SK-N-SH (cell line): ENCODE measurements around the gene MYO10. TPM values are rescaled to one million over a fixed set of nuclear protein-coding genes. Genes with fewer than 3 reads are reported as not detected.

ENCODE experiments used
- CTCF ChIA-PET: fragments of 300-600, 350-600 bp; formaldehyde crosslinking; extraction: SDS; loops from one replicate; lab custom pipeline; 2021; lab: Yijun Ruan, JAX
- POLR2A ChIA-PET: fragments of 350-600 bp; sonication (Branson Sonifier 250); formaldehyde crosslinking; extraction: SDS; loops from one replicate; lab custom pipeline; 2020; ENCODE audit warnings: antibody characterized with exemption, inconsistent platforms; lab: Yijun Ruan, JAX
- DNase-seq: peaks from one replicate; pipeline ENCODE4 v3.0.0; 2012
- H2AFZ ChIP-seq: fragments of 200-600 bp; sonication (generic); 2 replicates; pipeline ENCODE4 v1.8.1; 2016; ENCODE audit warnings: antibody characterized with exemption, mild to moderate bottlenecking, low read depth
- H3F3A ChIP-seq: fragments of 200-600 bp; sonication (generic); replicated peaks from 2 replicates; pipeline ENCODE3; 2016; ENCODE audit warnings: antibody characterized with exemption, mild to moderate bottlenecking; ENCODE audit not compliant: insufficient read depth
- H3K27ac ChIP-seq, 2 experiments: fragments of 200-500 bp in 1 of 2; fragments of 200-600 bp in 1 of 2; sonication (Bioruptor generic) in 1 of 2; sonication (generic), shearing (Covaris generic) in 1 of 2; 2 replicates each; pipeline versions ENCODE4 v1.5.1 to v1.6.1; 2014 to 2016; ENCODE audit warnings: low read depth in 2 of 2, inconsistent platforms in 1 of 2, low read length in 1 of 2, mild to moderate bottlenecking in 1 of 2, mixed read lengths in 1 of 2
- H3K27me3 ChIP-seq: fragments of 200-600 bp; sonication (generic), shearing (Covaris generic); 2 replicates; pipeline ENCODE4 v1.6.1; 2016; ENCODE audit warnings: mixed run types; ENCODE audit not compliant: insufficient read depth
- H3K36me3 ChIP-seq, 2 experiments: fragments of 200-500 bp in 1 of 2; fragments of 200-600 bp in 1 of 2; sonication (Bioruptor generic) in 1 of 2; sonication (generic) in 1 of 2; replicated peaks in 1 of 2; 2 replicates each; pipeline versions ENCODE3 to v1.5.1; 2014 to 2016; ENCODE audit warnings: low read length in 1 of 2, mild to moderate bottlenecking in 1 of 2; ENCODE audit not compliant: insufficient read depth in 2 of 2, control insufficient read depth in 1 of 2
- H3K4me1 ChIP-seq, 2 experiments: fragments of 200-500 bp in 1 of 2; fragments of 200-600 bp in 1 of 2; sonication (Bioruptor generic) in 1 of 2; sonication (generic), shearing (Covaris generic) in 1 of 2; 2 replicates each; pipeline versions ENCODE4 v1.5.1 to v1.6.1; 2014 to 2016; ENCODE audit warnings: low read depth in 1 of 2, low read length in 1 of 2, mixed run types in 1 of 2; ENCODE audit not compliant: insufficient read depth in 2 of 2, control insufficient read depth in 1 of 2
- H3K4me2 ChIP-seq: fragments of 200-600 bp; sonication (generic), shearing (Covaris generic); 2 replicates; pipeline ENCODE4 v1.6.1; 2017; ENCODE audit warnings: mixed run types
- H3K4me3 ChIP-seq, 2 experiments: fragments of 200-500 bp in 1 of 2; fragments of 200-600 bp in 1 of 2; sonication (Bioruptor generic) in 1 of 2; sonication (generic), shearing (Covaris generic) in 1 of 2; 2 replicates each; pipeline versions ENCODE4 v1.5.1 to v1.8.1; 2014 to 2016; ENCODE audit warnings: low read depth in 2 of 2, inconsistent platforms in 1 of 2, low read length in 1 of 2, mild to moderate bottlenecking in 1 of 2, mixed read lengths in 1 of 2, moderate library complexity in 1 of 2
- H3K79me2 ChIP-seq: fragments of 200-600 bp; sonication (generic); 2 replicates; pipeline ENCODE4 v1.8.1; 2017; ENCODE audit warnings: mild to moderate bottlenecking; ENCODE audit not compliant: insufficient read depth
- H3K9ac ChIP-seq: fragments of 200-600 bp; sonication (generic); 2 replicates; pipeline ENCODE4 v1.6.1; 2017; ENCODE audit warnings: mixed run types
- H3K9me2 ChIP-seq: fragments of 200-600 bp; sonication (generic); 2 replicates; pipeline ENCODE4 v1.6.1; 2017; ENCODE audit warnings: mixed run types
- H3K9me3 ChIP-seq: fragments of 200-600 bp; sonication (generic); 2 replicates; pipeline ENCODE4 v1.6.1; 2017; ENCODE audit warnings: mixed run types, mild to moderate bottlenecking, moderate library complexity
- H4K20me1 ChIP-seq: fragments of 200-600 bp; sonication (generic); 2 replicates; pipeline ENCODE4 v1.6.1; 2017; ENCODE audit warnings: mild to moderate bottlenecking, mixed run types; ENCODE audit not compliant: insufficient read depth
- EP300 ChIP-seq, 2 experiments: IDR thresholded peaks; 2 replicates each; pipeline versions ENCODE4 v1.4.0 to v1.6.1; 2012; ENCODE audit warnings: borderline replicate concordance in 1 of 2, low read depth in 1 of 2, low read length in 1 of 2
- EZH2phosphoT487 ChIP-seq: fragments of 200-600 bp; sonication (generic); IDR thresholded peaks from 2 replicates; pipeline ENCODE4 v1.6.1; 2017; ENCODE audit warnings: low read depth, mixed run types, mild to moderate bottlenecking, antibody characterized with exemption, moderate library complexity, borderline replicate concordance
- FOXJ3 ChIP-seq: sonication (generic); formaldehyde crosslinking; IDR thresholded peaks from 2 replicates; pipeline ENCODE4 v1.5.1; 2020; ENCODE audit warnings: mild to moderate bottlenecking, missing genetic modification reagents
- MEF2A ChIP-seq: IDR thresholded peaks from 2 replicates; pipeline ENCODE4 v1.4.0; 2012; ENCODE audit warnings: low read depth, borderline replicate concordance
- MXI1 ChIP-seq: IDR thresholded peaks from 2 replicates; pipeline ENCODE4 v1.6.1; 2012; ENCODE audit warnings: mild to moderate bottlenecking, low read depth, low read length, improper control_type of control experiment
- POLR2AphosphoS5 ChIP-seq: IDR thresholded peaks from 2 replicates; pipeline ENCODE4 v1.6.1; 2012; ENCODE audit warnings: low read depth, low read length
- REST ChIP-seq: IDR thresholded peaks from 2 replicates; pipeline ENCODE4 v1.6.1; 2012; ENCODE audit warnings: mild to moderate bottlenecking, low read depth, low read length, moderate library complexity
- RXRA ChIP-seq: IDR thresholded peaks from 2 replicates; pipeline ENCODE4 v1.4.0; 2012; ENCODE audit warnings: low read depth, mild to moderate bottlenecking, borderline replicate concordance
- TAF1 ChIP-seq: IDR thresholded peaks from 2 replicates; pipeline ENCODE4 v1.6.1; 2012; ENCODE audit warnings: low read depth, mild to moderate bottlenecking, low read length, moderate library complexity, borderline replicate concordance
- WGBS: methylation state at CpG from one replicate; pipeline ENCODE4 v1.1.6; 2017; ENCODE audit warnings: low lambda C conversion rate; 5-methylcytosine and 5-hydroxymethylcytosine counted together
- polyA plus RNA-seq, 3 experiments: library from polyadenylated mRNA; depleted of rRNA; stranded (reverse); fragments of >200 nt; gene quantifications; 2 replicates each; pipeline ENCODE4 v1.2.3, GENCODE V29; 2012
- TF ChIP-seq, protein P1 (sequence below): IDR thresholded peaks from 2 replicates; pipeline ENCODE4 v1.4.0; 2012; ENCODE audit warnings: low read depth, borderline replicate concordance
- TF ChIP-seq, protein P2 (sequence below): fragments of 200-600 bp; sonication (generic); IDR thresholded peaks from 2 replicates; pipeline ENCODE4 v1.6.1; 2017; ENCODE audit warnings: antibody characterized with exemption, mild to moderate bottlenecking, moderate library complexity

The MYO10 gene
- polyA plus RNA-seq, 1 of the 3 experiments (the other 2 are of a cell fraction), result 8.1 TPM

- POLR2A ChIA-PET, result no interaction called here
- Histone ChIP-seq H3K36me3 (peaks cover 14 to 84% of the 10 kb centered on the region in 2 experiments), H3K27me3 (no peaks in the 10 kb centered on the region), H3K27ac (no peak overlapping the region), H3K9ac (no peak overlapping the region), H2AFZ (no peak overlapping the region), H4K20me1 (no peaks in the 10 kb centered on the region; the same call in 1 of the 2 replicates), H3K79me2 (peaks cover 49% of the 10 kb centered on the region; the same call in 1 of the 2 replicates), H3K4me2 (no peak overlapping the region), H3K4me1 (no peaks in the 10 kb centered on the region), H3K9me3 (no peaks in the 10 kb centered on the region)
- DNase-seq, result no peak
- TF ChIP-seq TAF1, result no peak
- TF ChIP-seq, protein P1, sequence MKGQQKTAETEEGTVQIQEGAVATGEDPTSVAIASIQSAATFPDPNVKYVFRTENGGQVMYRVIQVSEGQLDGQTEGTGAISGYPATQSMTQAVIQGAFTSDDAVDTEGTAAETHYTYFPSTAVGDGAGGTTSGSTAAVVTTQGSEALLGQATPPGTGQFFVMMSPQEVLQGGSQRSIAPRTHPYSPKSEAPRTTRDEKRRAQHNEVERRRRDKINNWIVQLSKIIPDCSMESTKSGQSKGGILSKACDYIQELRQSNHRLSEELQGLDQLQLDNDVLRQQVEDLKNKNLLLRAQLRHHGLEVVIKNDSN, result no peak
- no peak for TF ChIP-seq EZH2phosphoT487
- TF ChIP-seq FOXJ3 (CRISPR knock-in tag), result no peak
- TF ChIP-seq MXI1, result no peak
- TF ChIP-seq RXRA, result no peak
- no peak for TF ChIP-seq EP300 (IDR thresholded peaks at IDR 0.05; ENCODE audit: borderline replicate concordance in 1 of 2, low read depth in 1 of 2, low read length in 1 of 2)
- TF ChIP-seq, all 33 proteins: peak for 0
- Histone ChIP-seq H3K9me2 (no peaks in the 10 kb centered on the region), H3K4me3 (no peak overlapping the region), H3F3A (no peaks in the 10 kb centered on the region)
- 94% methylated on average over 13 of the region's 13 CpGs for WGBS
- CTCF ChIA-PET, result no interaction called here
Observed at GRCh38 chr5:16681876-16682275, 254.2 kb downstream of the MYO10 start.

DNA sequence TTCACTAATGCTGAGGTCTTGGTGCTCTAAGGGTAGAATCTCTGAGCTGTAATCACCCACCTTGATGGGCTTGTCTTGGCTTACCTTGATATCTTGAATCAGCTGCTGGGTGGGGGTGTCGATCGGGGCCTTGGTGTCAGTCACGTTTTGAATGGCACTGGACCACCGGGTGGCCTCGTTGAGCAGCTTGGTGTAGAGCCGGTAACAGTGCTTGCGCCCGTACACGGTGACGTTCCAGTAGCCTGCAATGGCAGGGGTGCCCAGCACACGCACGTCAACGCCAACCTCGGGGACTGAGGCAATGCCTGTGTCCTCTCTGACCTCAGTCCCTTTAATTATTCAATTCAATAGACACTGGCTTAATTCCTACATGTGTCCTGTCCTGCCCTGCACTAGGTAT, 256.2 kb downstream of the MYO10 start:
- no peaks in the 10 kb centered on the region for H3K9me2 ChIP-seq
- H3K27ac ChIP-seq, result no peak overlapping the region
- peaks cover under 1% of the 10 kb centered on the region for H3F3A ChIP-seq
- H3K9ac ChIP-seq, result no peak overlapping the region
- whole genome bisulfite sequencing, result 85% methylated on average over 4 of the region's 14 CpGs
- no peak overlapping the region for H2AFZ ChIP-seq
- H3K36me3 ChIP-seq, result peaks cover 18 to 85% of the 10 kb centered on the region in 2 experiments
- CTCF ChIA-PET, result interaction anchor here (1.0 to 3.4 kb wide), 5 partner anchors 10 to 189 kb away, joined by 3 to 12 read pairs (median 7); no protein-coding TSS in a partner anchor
- no peaks in the 10 kb centered on the region for H3K27me3 ChIP-seq
- H3K4me3 ChIP-seq, result no peak overlapping the region
- TF ChIP-seq, protein P1, result no peak
- TF ChIP-seq, protein P2, sequence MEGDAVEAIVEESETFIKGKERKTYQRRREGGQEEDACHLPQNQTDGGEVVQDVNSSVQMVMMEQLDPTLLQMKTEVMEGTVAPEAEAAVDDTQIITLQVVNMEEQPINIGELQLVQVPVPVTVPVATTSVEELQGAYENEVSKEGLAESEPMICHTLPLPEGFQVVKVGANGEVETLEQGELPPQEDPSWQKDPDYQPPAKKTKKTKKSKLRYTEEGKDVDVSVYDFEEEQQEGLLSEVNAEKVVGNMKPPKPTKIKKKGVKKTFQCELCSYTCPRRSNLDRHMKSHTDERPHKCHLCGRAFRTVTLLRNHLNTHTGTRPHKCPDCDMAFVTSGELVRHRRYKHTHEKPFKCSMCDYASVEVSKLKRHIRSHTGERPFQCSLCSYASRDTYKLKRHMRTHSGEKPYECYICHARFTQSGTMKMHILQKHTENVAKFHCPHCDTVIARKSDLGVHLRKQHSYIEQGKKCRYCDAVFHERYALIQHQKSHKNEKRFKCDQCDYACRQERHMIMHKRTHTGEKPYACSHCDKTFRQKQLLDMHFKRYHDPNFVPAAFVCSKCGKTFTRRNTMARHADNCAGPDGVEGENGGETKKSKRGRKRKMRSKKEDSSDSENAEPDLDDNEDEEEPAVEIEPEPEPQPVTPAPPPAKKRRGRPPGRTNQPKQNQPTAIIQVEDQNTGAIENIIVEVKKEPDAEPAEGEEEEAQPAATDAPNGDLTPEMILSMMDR, result peak; percentile 27
- TF ChIP-seq MEF2A (no peak), POLR2AphosphoS5 (no peak), MXI1 (no peak), REST (no peak), EZH2phosphoT487 (no peak)
- TF ChIP-seq, all 33 proteins: peak for 1
- no peaks in the 10 kb centered on the region; the same call in 1 of the 2 replicates for H4K20me1 ChIP-seq
- DNase-seq, result no peak
- POLR2A ChIA-PET, result no interaction called here
- H3K79me2 ChIP-seq, result peaks cover 46% of the 10 kb centered on the region; the same call in 1 of the 2 replicates
- no peaks in the 10 kb centered on the region for H3K4me1 ChIP-seq
- no peaks in the 10 kb centered on the region for H3K9me3 ChIP-seq
- no peak overlapping the region for H3K4me2 ChIP-seq
